Measurements from ENCODE around the gene NAA38.

Gene NAA38

DNA sequence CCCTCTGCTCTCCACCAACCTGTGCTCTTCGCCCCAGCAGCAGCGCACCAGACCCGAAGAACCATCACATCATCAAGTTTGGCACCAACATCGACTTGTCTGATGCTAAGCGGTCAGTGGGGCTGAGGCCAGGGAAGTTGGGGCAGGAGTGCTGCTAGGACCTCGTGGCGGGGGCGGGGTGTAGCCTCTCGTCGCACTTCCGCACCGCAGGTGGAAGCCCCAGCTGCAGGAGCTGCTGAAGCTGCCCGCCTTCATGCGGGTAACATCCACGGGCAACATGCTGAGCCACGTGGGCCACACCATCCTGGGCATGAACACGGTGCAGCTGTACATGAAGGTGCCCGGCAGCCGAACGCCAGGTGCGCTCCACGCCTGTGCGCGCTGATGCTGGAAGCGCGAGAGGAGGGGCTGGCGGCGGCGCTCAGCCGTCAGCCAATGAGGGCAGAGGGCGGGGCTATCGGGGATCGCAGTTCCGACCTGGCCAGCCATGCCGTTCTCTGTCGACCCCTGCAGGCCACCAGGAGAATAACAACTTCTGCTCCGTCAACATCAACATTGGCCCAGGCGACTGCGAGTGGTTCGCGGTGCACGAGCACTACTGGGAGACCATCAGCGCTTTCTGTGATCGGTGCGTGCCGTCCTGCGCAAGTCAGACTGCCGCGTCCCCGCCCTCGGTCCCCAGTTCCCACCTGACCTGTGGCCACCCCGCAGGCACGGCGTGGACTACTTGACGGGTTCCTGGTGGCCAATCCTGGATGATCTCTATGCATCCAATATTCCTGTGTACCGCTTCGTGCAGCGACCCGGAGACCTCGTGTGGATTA is 5.7 kb downstream of the NAA38 start:
- DNase-seq: peak; percentile 76

DNA sequence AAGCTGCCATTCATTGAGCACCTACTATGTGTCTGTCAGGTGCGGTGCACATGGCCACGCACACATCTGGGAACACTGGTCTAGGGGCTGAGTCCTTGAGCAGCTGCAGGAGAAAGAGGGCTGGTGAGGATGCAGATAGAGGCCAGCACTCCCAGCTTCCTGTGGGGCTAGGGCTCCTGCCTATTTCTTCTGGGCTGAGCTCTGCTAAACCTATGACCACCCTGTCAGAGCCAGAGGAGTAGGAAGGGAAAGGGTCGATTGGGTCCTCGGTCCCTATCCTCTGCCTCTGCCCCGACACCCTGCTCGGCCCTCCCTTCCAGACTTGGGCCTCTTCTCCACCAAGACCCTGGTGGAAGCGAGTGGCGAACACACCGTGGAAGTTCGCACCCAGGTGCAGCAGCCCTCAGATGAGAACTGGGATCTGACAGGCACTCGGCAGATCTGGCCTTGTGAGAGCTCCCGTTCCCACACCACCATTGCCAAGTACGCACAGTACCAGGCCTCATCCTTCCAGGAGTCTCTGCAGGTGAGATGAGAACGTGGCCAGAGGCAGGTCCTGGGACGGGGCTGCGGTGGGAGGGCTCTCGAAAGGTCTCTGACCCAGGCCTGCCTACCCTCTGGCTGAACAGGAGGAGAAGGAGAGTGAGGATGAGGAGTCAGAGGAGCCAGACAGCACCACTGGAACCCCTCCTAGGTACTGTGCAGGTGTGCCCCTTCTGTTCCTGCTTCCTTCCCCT is 6.5 kb downstream of the NAA38 start:
- DNase-seq: no peak

DNA sequence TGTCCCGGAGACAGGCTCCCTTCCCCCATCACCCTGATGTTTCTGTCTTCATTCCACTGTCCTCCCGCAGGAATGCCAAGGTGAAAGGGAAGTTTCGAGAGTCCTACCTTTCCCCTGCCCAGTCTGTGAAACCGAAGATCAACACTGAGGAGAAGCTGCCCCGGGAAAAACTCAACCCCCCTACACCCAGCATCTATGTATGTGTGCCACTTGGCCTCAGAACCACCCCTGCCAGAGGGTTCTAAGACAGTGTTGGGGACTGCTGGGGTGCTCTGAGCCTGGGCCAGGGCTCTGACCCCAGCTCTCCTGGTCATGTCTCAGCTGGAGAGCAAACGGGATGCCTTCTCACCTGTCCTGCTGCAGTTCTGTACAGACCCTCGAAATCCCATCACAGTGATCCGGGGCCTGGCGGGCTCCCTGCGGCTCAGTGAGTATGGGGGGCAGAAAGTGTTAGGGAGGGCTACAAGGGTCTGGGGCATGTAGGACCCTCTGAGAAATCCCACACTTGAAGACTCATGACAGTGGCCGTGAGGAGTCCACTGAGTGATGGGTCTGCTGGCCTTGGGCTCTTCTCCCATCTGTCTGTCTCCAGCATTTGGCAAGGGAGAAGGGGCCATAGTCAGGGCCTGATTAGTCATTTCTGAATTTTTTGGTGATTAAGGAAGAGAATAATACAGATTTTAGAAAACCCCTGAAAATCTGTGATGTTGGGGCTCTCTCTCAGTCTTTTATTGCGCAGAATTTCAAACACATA is 7.4 kb downstream of the NAA38 start:
- DNase-seq: no peak

DNA sequence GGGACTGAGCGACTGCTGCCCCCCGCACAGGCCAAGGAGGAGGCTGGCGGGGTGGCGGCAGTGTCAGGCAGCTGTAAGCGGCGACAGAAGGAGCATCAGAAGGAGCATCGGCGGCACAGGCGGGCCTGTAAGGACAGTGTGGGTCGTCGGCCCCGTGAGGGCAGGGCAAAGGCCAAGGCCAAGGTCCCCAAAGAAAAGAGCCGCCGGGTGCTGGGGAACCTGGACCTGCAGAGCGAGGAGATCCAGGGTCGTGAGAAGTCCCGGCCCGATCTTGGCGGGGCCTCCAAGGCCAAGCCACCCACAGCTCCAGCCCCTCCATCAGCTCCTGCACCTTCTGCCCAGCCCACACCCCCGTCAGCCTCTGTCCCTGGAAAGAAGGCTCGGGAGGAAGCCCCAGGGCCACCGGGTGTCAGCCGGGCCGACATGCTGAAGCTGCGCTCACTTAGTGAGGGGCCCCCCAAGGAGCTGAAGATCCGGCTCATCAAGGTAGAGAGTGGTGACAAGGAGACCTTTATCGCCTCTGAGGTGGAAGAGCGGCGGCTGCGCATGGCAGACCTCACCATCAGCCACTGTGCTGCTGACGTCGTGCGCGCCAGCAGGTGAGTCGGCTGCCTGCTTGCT is 8.1 kb downstream of the NAA38 start:
- no peak for DNase-seq

- no peak for DNase-seq
Observed at GRCh38 chr17:7848739-7849129, 8.6 kb downstream of the NAA38 start.

- DNase-seq: no peak
Observed at GRCh38 chr17:7848131-7848579, 9.2 kb downstream of the NAA38 start.

GRCh38 chr17:7846765-7847661 is 10.3 kb downstream of the NAA38 start:
- no peak for DNase-seq

DNA sequence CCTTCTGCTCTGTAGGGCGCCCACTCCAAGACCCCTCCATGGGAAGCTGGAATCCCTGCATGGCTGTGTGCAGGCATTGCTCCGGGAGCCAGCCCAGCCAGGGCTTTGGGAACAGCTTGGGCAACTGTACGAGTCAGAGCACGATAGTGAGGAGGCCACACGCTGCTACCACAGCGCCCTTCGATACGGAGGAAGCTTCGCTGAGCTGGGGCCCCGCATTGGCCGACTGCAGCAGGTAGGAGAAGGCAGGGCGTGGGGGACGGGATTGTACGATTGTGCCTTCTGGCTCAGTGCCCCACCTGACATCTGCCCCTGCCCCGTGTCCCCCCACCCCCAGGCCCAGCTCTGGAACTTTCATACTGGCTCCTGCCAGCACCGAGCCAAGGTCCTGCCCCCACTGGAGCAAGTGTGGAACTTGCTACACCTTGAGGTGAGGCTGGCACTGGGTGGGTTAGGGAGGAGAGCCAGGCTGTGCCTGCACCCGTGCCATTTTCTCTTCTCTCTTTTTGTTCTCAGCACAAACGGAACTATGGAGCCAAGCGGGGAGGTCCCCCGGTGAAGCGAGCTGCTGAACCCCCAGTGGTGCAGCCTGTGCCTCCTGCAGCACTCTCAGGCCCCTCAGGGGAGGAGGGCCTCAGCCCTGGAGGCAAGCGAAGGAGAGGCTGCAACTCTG is 11.2 kb downstream of the NAA38 start:
- DNase-seq: no peak

DNA sequence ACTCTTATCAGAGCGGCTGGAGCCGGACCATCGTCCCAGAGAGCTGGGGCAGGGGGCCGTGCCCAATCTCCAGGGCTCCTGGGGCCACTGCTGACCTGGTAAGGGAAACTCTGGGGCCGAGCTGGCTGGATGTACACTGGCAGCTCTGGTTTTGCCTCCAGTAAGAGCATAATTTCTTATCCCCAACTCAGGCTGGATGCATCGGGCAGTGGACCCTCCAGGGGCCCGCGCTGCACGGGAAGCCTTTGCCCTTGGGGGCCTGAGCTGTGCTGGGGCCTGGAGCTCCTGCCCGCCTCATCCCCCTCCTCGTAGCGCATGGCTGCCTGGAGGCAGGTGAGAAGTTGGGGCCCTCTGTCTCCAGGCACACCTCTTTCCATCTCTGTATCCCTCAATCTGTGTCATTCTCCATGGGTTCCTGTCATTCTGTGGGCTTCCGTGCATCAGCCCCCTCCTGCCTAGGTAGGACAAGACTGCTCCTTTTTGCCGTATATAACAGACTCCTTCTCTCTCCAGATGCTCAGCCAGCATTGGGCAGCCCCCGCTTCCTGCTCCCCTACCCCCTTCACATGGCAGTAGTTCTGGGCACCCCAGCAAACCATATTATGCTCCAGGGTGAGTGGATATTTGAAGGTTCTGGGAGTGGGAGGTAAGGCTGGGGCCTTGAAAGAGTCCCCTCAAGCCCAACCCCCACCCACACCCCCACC is 11.8 kb downstream of the NAA38 start:
- no peak for DNase-seq

GRCh38 chr17:7844292-7845154 is 12.8 kb downstream of the NAA38 start:
- peak; percentile 69 for DNase-seq

GRCh38 chr17:7843536-7844291 is 13.6 kb downstream of the NAA38 start:
- peak; percentile 47 for DNase-seq

DNA sequence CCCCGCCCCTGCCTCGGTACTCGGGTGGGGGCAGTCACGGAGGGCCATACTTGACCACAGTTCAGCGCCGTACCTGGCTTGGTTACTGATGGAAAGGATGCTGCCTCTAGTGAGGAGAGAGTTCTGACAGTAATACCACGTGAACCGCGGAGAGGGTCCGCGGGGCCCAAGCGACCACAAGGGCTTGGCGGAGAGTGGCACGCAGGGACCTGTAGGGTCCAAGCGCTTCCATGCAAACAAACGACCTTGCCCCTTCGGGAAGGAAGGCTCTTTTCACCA is 14.2 kb downstream of the NAA38 start:
- no peak for DNase-seq

GRCh38 chr17:7842380-7843256 is 14.7 kb downstream of the NAA38 start:
- DNase-seq: peak; percentile 42

DNA sequence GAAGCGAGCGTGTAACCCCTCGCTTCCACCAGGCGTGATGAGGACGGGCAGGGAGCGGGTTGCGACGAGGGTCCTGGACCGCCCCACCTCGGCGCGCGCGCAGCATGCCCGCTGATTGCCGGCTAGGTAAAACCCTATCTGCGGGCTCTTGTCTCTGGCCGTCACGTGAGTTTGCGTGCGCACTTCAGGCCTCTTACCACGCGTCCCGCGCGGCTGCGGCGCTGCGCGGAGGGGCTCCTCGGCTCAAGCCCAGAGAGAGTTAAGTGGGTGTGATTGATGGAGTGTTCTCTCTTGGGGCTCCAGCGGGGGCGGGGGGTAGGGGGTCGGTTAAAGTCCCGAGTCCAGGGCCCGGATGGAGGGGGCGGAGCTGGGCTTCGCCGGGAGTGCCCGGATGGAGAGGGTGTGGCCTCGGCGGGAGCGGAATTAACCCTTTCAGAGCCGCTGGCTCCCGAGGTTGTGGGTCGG is 15.4 kb downstream of the NAA38 start:
- DNase-seq: peak; percentile 49

GRCh38 chr17:7841396-7841914 is 15.9 kb downstream of the NAA38 start:
- DNase-seq: peak; percentile 29

DNA sequence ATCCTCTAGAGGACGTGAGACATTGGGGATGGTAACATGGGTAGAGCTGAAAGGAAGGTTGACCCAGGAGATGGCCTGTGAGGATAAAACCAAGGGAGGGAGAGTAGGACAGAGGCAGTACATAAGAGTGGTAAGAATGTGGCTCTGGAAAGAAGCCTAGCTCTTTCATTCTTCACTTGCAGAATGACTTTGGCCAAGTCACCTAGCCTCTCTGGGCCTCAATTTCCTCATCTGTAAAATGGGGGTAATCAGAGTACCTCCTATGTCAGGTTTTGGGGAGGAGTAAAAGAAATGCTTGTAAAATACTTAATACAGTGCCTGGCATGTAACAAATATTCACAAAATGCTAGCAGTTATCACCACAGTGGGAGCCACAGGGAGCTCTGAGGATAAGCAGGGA is 16.5 kb downstream of the NAA38 start:
- DNase-seq: no peak

- DNase-seq: no peak
Observed at GRCh38 chr17:7840441-7840840, 16.9 kb downstream of the NAA38 start.

GRCh38 chr17:7839876-7840261 is 17.5 kb downstream of the NAA38 start:
- peak; percentile 2 for DNase-seq

Measured in NCI-H526 treated with DMSO at 0.1 percent for 48 hours (cell line).